OCI-LY1 (cell line): ENCODE measurements around the gene TANC1.

Experiments used
- H2AFZ ChIP-seq: fragments of 200-600 bp; sonication (generic), shearing (Covaris generic); 2 replicates; pipeline ENCODE4 v1.6.0; 2014; ENCODE audit warnings: antibody characterized with exemption, mild to moderate bottlenecking, low read length
- H3F3A ChIP-seq: fragments of 200-600 bp; sonication (generic), shearing (Covaris generic); 2 replicates; pipeline ENCODE4 v1.6.0; 2014; ENCODE audit warnings: mild to moderate bottlenecking, antibody characterized with exemption, low read length, moderate library complexity; ENCODE audit not compliant: insufficient read depth
- H3K27ac ChIP-seq: fragments of 200-600 bp; sonication (generic); 2 replicates; pipeline ENCODE4 v1.5.1; 2014; ENCODE audit warnings: low read length, mixed run types, mild to moderate bottlenecking, low read depth; ENCODE audit not compliant: poor library complexity, severe bottlenecking
- H3K27me3 ChIP-seq: fragments of 200-600 bp; sonication (generic); 2 replicates; pipeline ENCODE4 v1.6.0; 2014; ENCODE audit warnings: antibody characterized with exemption, mild to moderate bottlenecking, low read length, moderate library complexity; ENCODE audit not compliant: insufficient read depth
- H3K36me3 ChIP-seq: fragments of 200-600 bp; sonication (generic); 2 replicates; pipeline ENCODE4 v1.6.1; 2014; ENCODE audit warnings: mild to moderate bottlenecking, antibody characterized with exemption, low read length, moderate library complexity, mixed read lengths; ENCODE audit not compliant: insufficient read depth
- H3K4me1 ChIP-seq: fragments of 200-600 bp; sonication (generic); 2 replicates; pipeline ENCODE4 v1.5.1; 2014; ENCODE audit warnings: mild to moderate bottlenecking, low read length, moderate library complexity; ENCODE audit not compliant: insufficient read depth, severe bottlenecking
- H3K4me2 ChIP-seq: fragments of 200-600 bp; sonication (generic), shearing (Covaris generic); 2 replicates; pipeline ENCODE4 v1.6.1; 2014; ENCODE audit warnings: low read length
- H3K4me3 ChIP-seq: fragments of 200-600 bp; sonication (generic); 2 replicates; pipeline ENCODE4 v1.5.1; 2014; ENCODE audit warnings: low read length, low read depth, mild to moderate bottlenecking, mixed read lengths; ENCODE audit not compliant: poor library complexity, severe bottlenecking
- H3K79me2 ChIP-seq: fragments of 200-600 bp; shearing (Covaris generic); 2 replicates; pipeline ENCODE4 v1.6.1; 2016; ENCODE audit warnings: mixed run types, low read length, mixed read lengths; ENCODE audit not compliant: insufficient read depth
- H3K9ac ChIP-seq: fragments of 200-600 bp; sonication (generic), shearing (Covaris generic); 2 replicates; pipeline ENCODE4 v1.6.1; 2014; ENCODE audit warnings: mild to moderate bottlenecking, low read length, mixed read lengths
- H3K9me2 ChIP-seq: fragments of 200-600 bp; sonication (generic), shearing (Covaris generic); 2 replicates; pipeline ENCODE4 v1.6.1; 2014; ENCODE audit warnings: low read depth, mild to moderate bottlenecking, low read length, mixed read lengths
- H3K9me3 ChIP-seq: fragments of 200-600 bp; shearing (Covaris generic); 2 replicates; pipeline ENCODE4 v1.6.1; 2014; ENCODE audit warnings: low read length, mixed read lengths
- H4K20me1 ChIP-seq: fragments of 200-600 bp; sonication (generic), shearing (Covaris generic); 2 replicates; pipeline ENCODE4 v1.6.0; 2016; ENCODE audit warnings: mild to moderate bottlenecking, low read length; ENCODE audit not compliant: insufficient read depth
- EZH2 ChIP-seq: fragments of 200-600 bp; sonication (generic), shearing (Covaris generic); IDR thresholded peaks from 2 replicates; pipeline ENCODE4 v1.8.0; 2017; ENCODE audit warnings: borderline replicate concordance, mixed run types, mild to moderate bottlenecking, antibody characterized with exemption, low read length, moderate library complexity, mixed read lengths
- TF ChIP-seq, protein P1 (sequence below): fragments of 200-600 bp; sonication (generic), shearing (Covaris generic); IDR thresholded peaks from 2 replicates; pipeline ENCODE4 v1.5.1; 2017; ENCODE audit warnings: mild to moderate bottlenecking, antibody characterized with exemption, low read length, moderate library complexity, mixed read lengths

TANC1 gene

DNA sequence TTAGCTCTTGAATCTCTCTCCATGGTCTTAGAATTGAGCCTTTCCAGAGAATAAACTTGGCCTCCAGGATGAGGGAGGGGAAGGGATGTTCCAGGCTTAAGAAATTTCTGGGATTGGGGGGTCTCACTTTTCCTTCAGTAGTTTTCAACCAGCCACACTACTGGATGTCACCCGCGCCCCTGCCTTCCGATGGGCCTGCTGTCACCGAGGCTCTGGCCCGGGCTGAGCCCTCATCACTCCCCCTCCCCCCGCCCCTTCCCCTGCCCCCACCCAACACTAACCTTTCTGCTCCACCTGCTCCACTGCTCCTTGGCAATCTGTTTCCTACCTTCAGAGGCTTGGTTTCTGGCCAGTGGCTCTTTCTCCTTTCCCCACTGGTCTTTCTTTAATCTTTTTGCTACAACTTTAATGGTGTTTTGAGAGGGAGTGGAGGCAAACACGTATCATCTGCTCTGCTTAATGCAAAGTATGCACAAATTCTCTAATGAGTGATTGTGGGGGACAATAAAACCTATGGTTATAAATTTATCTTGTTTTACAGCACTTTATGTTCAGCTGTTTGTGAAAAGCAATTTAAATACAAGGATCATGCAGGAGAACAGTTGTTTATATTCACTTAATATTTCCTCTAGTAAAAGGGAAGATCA is 162.9 kb downstream of the TANC1 start:
- Histone ChIP-seq H3K9me2 (no peaks in the 10 kb centered on the region), H3K4me3 (no peak overlapping the region), H3K4me2 (no peak overlapping the region), H4K20me1 (no peaks in the 10 kb centered on the region), H3F3A (no peaks in the 10 kb centered on the region), H3K4me1 (no peaks in the 10 kb centered on the region), H2AFZ (no peak overlapping the region), H3K9ac (no peak overlapping the region), H3K27me3 (no peaks in the 10 kb centered on the region), H3K9me3 (no peaks in the 10 kb centered on the region), H3K27ac (no peak overlapping the region), H3K79me2 (no peaks in the 10 kb centered on the region), H3K36me3 (no peaks in the 10 kb centered on the region)
- TF ChIP-seq, protein P1, sequence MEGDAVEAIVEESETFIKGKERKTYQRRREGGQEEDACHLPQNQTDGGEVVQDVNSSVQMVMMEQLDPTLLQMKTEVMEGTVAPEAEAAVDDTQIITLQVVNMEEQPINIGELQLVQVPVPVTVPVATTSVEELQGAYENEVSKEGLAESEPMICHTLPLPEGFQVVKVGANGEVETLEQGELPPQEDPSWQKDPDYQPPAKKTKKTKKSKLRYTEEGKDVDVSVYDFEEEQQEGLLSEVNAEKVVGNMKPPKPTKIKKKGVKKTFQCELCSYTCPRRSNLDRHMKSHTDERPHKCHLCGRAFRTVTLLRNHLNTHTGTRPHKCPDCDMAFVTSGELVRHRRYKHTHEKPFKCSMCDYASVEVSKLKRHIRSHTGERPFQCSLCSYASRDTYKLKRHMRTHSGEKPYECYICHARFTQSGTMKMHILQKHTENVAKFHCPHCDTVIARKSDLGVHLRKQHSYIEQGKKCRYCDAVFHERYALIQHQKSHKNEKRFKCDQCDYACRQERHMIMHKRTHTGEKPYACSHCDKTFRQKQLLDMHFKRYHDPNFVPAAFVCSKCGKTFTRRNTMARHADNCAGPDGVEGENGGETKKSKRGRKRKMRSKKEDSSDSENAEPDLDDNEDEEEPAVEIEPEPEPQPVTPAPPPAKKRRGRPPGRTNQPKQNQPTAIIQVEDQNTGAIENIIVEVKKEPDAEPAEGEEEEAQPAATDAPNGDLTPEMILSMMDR, result no peak
- no peak for TF ChIP-seq EZH2

DNA sequence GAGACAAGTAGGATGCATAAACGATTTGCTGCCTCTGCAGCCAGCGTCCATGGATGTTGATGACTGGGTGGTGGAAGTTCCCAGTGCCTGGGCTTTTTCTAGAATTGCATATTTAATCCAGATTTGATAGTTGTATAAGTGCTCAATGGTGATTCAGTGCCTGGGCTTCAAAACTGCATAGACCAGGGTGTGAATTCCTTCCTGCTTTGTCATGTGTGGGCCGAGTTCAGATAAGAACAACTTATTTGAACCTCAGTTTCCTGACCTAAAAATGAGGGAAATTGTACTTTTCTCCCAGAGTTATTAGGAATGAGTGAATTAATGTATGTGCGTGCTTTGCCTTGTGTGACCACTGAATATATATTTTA is 163.5 kb downstream of the TANC1 start:
- no peak overlapping the region for H3K4me2 ChIP-seq
- no peak overlapping the region for H3K9ac ChIP-seq
- no peaks in the 10 kb centered on the region for H4K20me1 ChIP-seq
- H3F3A ChIP-seq, result no peaks in the 10 kb centered on the region
- no peak overlapping the region for H2AFZ ChIP-seq
- no peaks in the 10 kb centered on the region for H3K4me1 ChIP-seq
- no peaks in the 10 kb centered on the region for H3K79me2 ChIP-seq
- no peaks in the 10 kb centered on the region for H3K27me3 ChIP-seq
- H3K9me2 ChIP-seq, result no peaks in the 10 kb centered on the region
- no peaks in the 10 kb centered on the region for H3K36me3 ChIP-seq
- TF ChIP-seq EZH2, result no peak
- TF ChIP-seq, protein P1, result no peak
- H3K4me3 ChIP-seq, result no peak overlapping the region
- no peak overlapping the region for H3K27ac ChIP-seq
- no peaks in the 10 kb centered on the region for H3K9me3 ChIP-seq

DNA sequence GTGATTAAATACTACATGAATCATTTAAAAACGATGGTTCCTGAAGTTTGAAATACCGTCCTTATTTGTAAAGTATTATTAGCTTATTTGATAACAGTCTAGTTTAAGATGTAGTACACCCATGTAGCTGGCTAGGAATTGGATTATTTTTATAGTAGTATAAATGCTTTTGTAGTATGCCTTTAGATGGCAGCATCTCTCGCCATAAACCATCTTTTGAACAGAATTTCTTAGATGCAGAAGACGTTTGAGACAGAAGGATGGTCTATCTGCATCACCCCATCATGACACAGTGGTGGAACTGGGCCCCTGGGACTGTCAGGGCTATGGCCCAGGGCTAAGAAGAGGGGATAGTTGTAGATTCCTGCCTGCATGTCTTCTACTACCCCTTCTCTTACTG is 165.4 kb downstream of the TANC1 start:
- no peaks in the 10 kb centered on the region for H3K27me3 ChIP-seq
- H3K9me3 ChIP-seq, result no peaks in the 10 kb centered on the region
- H2AFZ ChIP-seq, result no peak overlapping the region
- no peaks in the 10 kb centered on the region for H3K36me3 ChIP-seq
- no peak for TF ChIP-seq EZH2
- TF ChIP-seq, protein P1, result peak; percentile 42
- no peaks in the 10 kb centered on the region for H3K9me2 ChIP-seq
- H4K20me1 ChIP-seq, result no peaks in the 10 kb centered on the region
- no peaks in the 10 kb centered on the region for H3K79me2 ChIP-seq
- no peak overlapping the region for H3K4me2 ChIP-seq
- H3K4me1 ChIP-seq, result no peaks in the 10 kb centered on the region
- H3F3A ChIP-seq, result no peaks in the 10 kb centered on the region
- H3K4me3 ChIP-seq, result no peak overlapping the region
- no peak overlapping the region for H3K27ac ChIP-seq
- H3K9ac ChIP-seq, result no peak overlapping the region
